IMR-90 (cell line): ENCODE data around the gene INTU. TPM values are rescaled to one million over a fixed set of nuclear protein-coding genes. Genes with fewer than 3 reads are reported as not detected.
A peak's percentile ranks its signal among the peaks of the same experiment; 100 is the strongest.
"Not testable (repeated sequence)": the region's sequence is repeated elsewhere in the genome, so short reads cannot be mapped to it uniquely, and the experiment has no call there.

ENCODE experiments used
- ATAC-seq: fragments of 200-7000 bp; cut with Tn5 transposase; 2 replicates; pipeline ENCODE4 v1.9.1; 2020; ENCODE audit warnings: low read depth, mild to moderate bottlenecking, moderate library complexity
- BruUV-seq: library from RNA; stranded (reverse); fragments of 400-500 nt; replicated peaks from 2 replicates; lab custom pipeline; 2021; lab: Mats Ljungman, UMichigan
- CTCF ChIA-PET: fragments of 300-600 bp; formaldehyde crosslinking; extraction: SDS; loops from one replicate; lab custom pipeline; 2021; ENCODE audit warnings: antibody characterized with exemption; lab: Yijun Ruan, JAX
- POLR2A ChIA-PET: fragments of 300-600 bp; sonication (Branson Sonifier 250); formaldehyde crosslinking; loops from one replicate; lab custom pipeline; 2022; ENCODE audit warnings: antibody characterized with exemption; ENCODE audit not compliant: unreplicated experiment; lab: Charles Lee
- DNase-seq: peaks from one replicate; pipeline ENCODE4 v3.0.0; 2013
- H2AFZ ChIP-seq: replicated peaks from 2 replicates; pipeline ENCODE3; 2013; ENCODE audit warnings: low read length, mild to moderate bottlenecking; ENCODE audit not compliant: poor library complexity
- H2AK5ac ChIP-seq: 2 replicates; pipeline ENCODE4 v1.6.1; 2013; ENCODE audit warnings: low read depth, low read length, inconsistent platforms
- H2AK9ac ChIP-seq: replicated peaks from 2 replicates; pipeline ENCODE3; 2013; ENCODE audit warnings: mild to moderate bottlenecking, low read depth, low read length, moderate library complexity; ENCODE audit not compliant: poor library complexity
- H2BK120ac ChIP-seq: 2 replicates; pipeline ENCODE4 v1.6.1; 2013; ENCODE audit warnings: low read depth, low read length, inconsistent platforms
- H2BK15ac ChIP-seq: 3 replicates; pipeline ENCODE4 v1.6.1; 2013; ENCODE audit warnings: low read depth, low read length, inconsistent platforms
- H2BK20ac ChIP-seq: 2 replicates; pipeline ENCODE4 v1.6.1; 2013; ENCODE audit warnings: low read depth, mild to moderate bottlenecking, inconsistent platforms, low read length, moderate library complexity
- H2BK5ac ChIP-seq: 2 replicates; pipeline ENCODE4 v1.6.1; 2013; ENCODE audit warnings: mild to moderate bottlenecking, low read depth, low read length, inconsistent platforms; ENCODE audit not compliant: poor library complexity, severe bottlenecking
- H3K14ac ChIP-seq: replicated peaks from 2 replicates; pipeline ENCODE4 v1.6.1; 2013; ENCODE audit warnings: low read depth, low read length, inconsistent platforms
- H3K18ac ChIP-seq: 2 replicates; pipeline ENCODE4 v1.6.1; 2013; ENCODE audit warnings: low read depth, low read length, control low read depth
- H3K23ac ChIP-seq: 2 replicates; pipeline ENCODE4 v1.6.1; 2013; ENCODE audit warnings: low read depth, low read length, inconsistent platforms
- H3K27ac ChIP-seq: 2 replicates; pipeline ENCODE4 v1.5.1; 2013; ENCODE audit warnings: mild to moderate bottlenecking, control low read depth, low read length; ENCODE audit not compliant: insufficient read depth
- H3K27me3 ChIP-seq: 2 replicates; pipeline ENCODE4 v1.6.1; 2013; ENCODE audit warnings: low read length; ENCODE audit not compliant: control insufficient read depth, insufficient read depth
- H3K36me3 ChIP-seq: 2 replicates; pipeline ENCODE4 v1.6.1; 2013; ENCODE audit warnings: low read length, mixed read lengths; ENCODE audit not compliant: control insufficient read depth, insufficient read depth
- H3K4ac ChIP-seq: 2 replicates; pipeline ENCODE4 v1.6.1; 2013; ENCODE audit warnings: low read depth, low read length, inconsistent platforms
- H3K4me1 ChIP-seq: 2 replicates; pipeline ENCODE4 v1.6.1; 2013; ENCODE audit warnings: low read length, mixed read lengths; ENCODE audit not compliant: control insufficient read depth, insufficient read depth
- H3K4me2 ChIP-seq: 2 replicates; pipeline ENCODE4 v1.6.1; 2013; ENCODE audit warnings: low read depth, mild to moderate bottlenecking, control low read depth, low read length, moderate library complexity
- H3K4me3 ChIP-seq: 2 replicates; pipeline ENCODE4 v1.5.1; 2013; ENCODE audit warnings: low read depth, mild to moderate bottlenecking, control low read depth, low read length, moderate library complexity; ENCODE audit not compliant: insufficient read depth
- H3K56ac ChIP-seq: 2 replicates; pipeline ENCODE4 v1.6.1; 2013; ENCODE audit warnings: low read length, inconsistent platforms; ENCODE audit not compliant: insufficient read depth; ENCODE audit errors: extremely low read depth
- H3K79me1 ChIP-seq, 2 experiments: 2 replicates each; pipeline ENCODE4 v1.6.1; 2013; ENCODE audit warnings: low read length in 2 of 2, inconsistent platforms in 1 of 2, low read depth in 1 of 2
- H3K9ac ChIP-seq: 2 replicates; pipeline ENCODE4 v1.6.1; 2013; ENCODE audit warnings: low read depth, low read length, control low read depth
- H3K9me1 ChIP-seq: 2 replicates; pipeline ENCODE4 v1.6.1; 2013; ENCODE audit warnings: low read length, inconsistent platforms; ENCODE audit not compliant: insufficient read depth
- H3K9me3 ChIP-seq: 2 replicates; pipeline ENCODE4 v1.6.1; 2013; ENCODE audit warnings: low read length; ENCODE audit not compliant: control insufficient read depth, insufficient read depth
- H4K20me1 ChIP-seq: 2 replicates; pipeline ENCODE4 v1.6.1; 2013; ENCODE audit warnings: low read length, inconsistent platforms; ENCODE audit not compliant: insufficient read depth
- H4K5ac ChIP-seq: 2 replicates; pipeline ENCODE4 v1.6.1; 2013; ENCODE audit warnings: mild to moderate bottlenecking, low read depth, low read length, control low read depth
- H4K8ac ChIP-seq, 2 experiments: 2 replicates each; pipeline ENCODE4 v1.6.1; 2013; ENCODE audit warnings: low read depth in 2 of 2, low read length in 2 of 2, control low read depth in 1 of 2, inconsistent platforms in 1 of 2
- H4K91ac ChIP-seq: 2 replicates; pipeline ENCODE4 v1.6.1; 2013; ENCODE audit warnings: low read depth, low read length, inconsistent platforms; ENCODE audit not compliant: insufficient read depth
- BHLHE40 ChIP-seq: fragments of 150-350 bp; IDR thresholded peaks from 2 replicates; pipeline ENCODE4 v1.6.1; 2016; ENCODE audit warnings: mild to moderate bottlenecking, low read depth, low read length
- NFE2L2 ChIP-seq: fragments of 150-350 bp; IDR thresholded peaks from 2 replicates; pipeline ENCODE4 v1.6.1; 2016; ENCODE audit warnings: low read depth, mild to moderate bottlenecking, low read length
- RAD21 ChIP-seq: IDR thresholded peaks from 2 replicates; pipeline ENCODE4 v1.6.1; 2012; ENCODE audit warnings: low read length, improper control_type of control experiment
- RCOR1 ChIP-seq: IDR thresholded peaks from 2 replicates; pipeline ENCODE4 v1.6.1; 2012; ENCODE audit warnings: mild to moderate bottlenecking, low read length, improper control_type of control experiment; ENCODE audit not compliant: insufficient replicate concordance
- RFX5 ChIP-seq: IDR thresholded peaks from 2 replicates; pipeline ENCODE4 v1.8.0; 2012; ENCODE audit warnings: low read depth, mild to moderate bottlenecking, low read length, moderate library complexity
- whole genome bisulfite sequencing, 2 experiments: methylation state at CpG; one replicate each; pipeline versions ENCODE4 v1.1.5 to v1.1.7; 2013; ENCODE audit warnings: missing lambda C conversion rate in 2 of 2; ENCODE audit not compliant: insufficient read length in 1 of 2; ENCODE audit errors: extremely low coverage in 2 of 2; 5-methylcytosine and 5-hydroxymethylcytosine counted together
- dilution Hi-C: fragments of 300-500 bp; cut with HindIII; formaldehyde crosslinking; loops from one replicate; pipeline ENCODE4 v1.14.3; 2018; ENCODE audit warnings: low sequenced_read_pairs; ENCODE audit not compliant: unreplicated experiment
- in situ Hi-C: fragments of 300-500 bp; cut with MboI; formaldehyde crosslinking; loops from 3 replicates; pipeline ENCODE4 v1.14.3; 2019; ENCODE audit warnings: low sequenced_read_pairs, inconsistent platforms, mixed read lengths
- intact Hi-C: fragments of 100-400 bp; cut with micrococcal nuclease; formaldehyde crosslinking; loops from 2 replicates; pipeline ENCODE4 v1.10.0; 2022
- polyA plus RNA-seq, 3 experiments: library from polyadenylated mRNA; depleted of rRNA; stranded (reverse); fragments of >200 nt; gene quantifications; 2 replicates each; pipeline ENCODE4 v1.2.3, GENCODE V29; 2012; ENCODE audit warnings: low replicate concordance in 1 of 3
- total RNA-seq: library from RNA; depleted of rRNA; stranded (reverse); fragments of >200 nt; gene quantifications from 2 replicates; pipeline ENCODE4 v1.2.3, GENCODE V29; 2012
- TF ChIP-seq, protein P1 (sequence below): conservative IDR thresholded peaks from 2 replicates; pipeline ENCODE4 v1.5.1; 2012; ENCODE audit warnings: mild to moderate bottlenecking, low read depth, low read length, improper control_type of control experiment

The INTU gene
- total and polyA plus RNA-seq, 2 of the 4 experiments (the other 2 are of a cell fraction), result 6.5 to 10.8 TPM

DNA sequence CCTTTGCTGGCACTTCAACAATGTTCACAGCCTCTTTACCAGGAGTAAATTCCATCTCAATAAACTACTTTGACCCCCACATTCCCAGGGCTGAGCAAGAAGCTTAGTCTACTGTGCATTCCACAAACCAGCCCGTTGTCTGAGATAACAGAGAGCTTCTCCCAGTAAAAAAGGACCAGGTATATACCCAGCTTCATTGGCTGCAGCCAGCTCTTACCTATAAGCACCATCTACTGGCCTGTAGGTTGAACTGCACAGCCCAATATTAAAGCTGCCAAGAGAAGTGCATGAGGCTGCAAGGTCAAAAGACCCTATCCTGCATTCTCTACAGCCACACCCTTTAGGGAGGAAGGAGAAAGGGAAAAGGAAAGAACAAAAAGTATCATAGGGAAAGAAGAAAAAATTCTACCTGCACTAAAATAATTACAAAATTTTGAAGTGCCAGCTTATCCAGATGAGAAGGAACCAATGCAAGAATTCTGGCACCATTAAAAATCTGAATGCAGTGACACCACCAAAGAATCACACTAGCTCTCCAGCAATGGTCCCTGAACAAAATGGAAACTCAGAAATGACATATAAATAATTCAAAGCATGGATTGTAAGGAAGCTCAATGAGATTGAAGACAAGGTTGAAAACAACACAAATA lies 45.7 kb upstream of the INTU start:
- POLR2A ChIA-PET, result no interaction called here
- no peak overlapping the region for H3K56ac ChIP-seq
- no peak overlapping the region for H4K8ac ChIP-seq
- H2AK5ac ChIP-seq, result no peak overlapping the region
- CTCF ChIA-PET, result interaction anchor here (0.6 to 1.7 kb wide), 12 partner anchors 9 to 1785 kb away, joined by 3 to 17 read pairs (median 4); no protein-coding TSS in a partner anchor
- 0% methylated on average over 1 of the region's 1 CpG; no CpG with 5 or more reads in 1 of the 2 experiments for WGBS, 2 experiments
- H3K4me1 ChIP-seq, result no peaks in the 10 kb centered on the region
- H2BK5ac ChIP-seq, result no peak overlapping the region
- no peak overlapping the region for H2BK15ac ChIP-seq
- dilution Hi-C loops, result no loop called here
- no peak overlapping the region for H3K23ac ChIP-seq
- H2BK20ac ChIP-seq, result no peak overlapping the region
- H4K5ac ChIP-seq, result no peak overlapping the region
- no peaks in the 10 kb centered on the region for H3K79me1 ChIP-seq
- no peak overlapping the region for H3K4ac ChIP-seq
- peak; percentile 39 for DNase-seq
- no peaks in the 10 kb centered on the region for H3K9me3 ChIP-seq
- H3K18ac ChIP-seq, result no peak overlapping the region
- in situ Hi-C loops, result no loop called here
- TF ChIP-seq NFE2L2 (no peak), RFX5 (no peak), RAD21 (peak; percentile 40), BHLHE40 (no peak), RCOR1 (no peak)
- TF ChIP-seq, protein P1, sequence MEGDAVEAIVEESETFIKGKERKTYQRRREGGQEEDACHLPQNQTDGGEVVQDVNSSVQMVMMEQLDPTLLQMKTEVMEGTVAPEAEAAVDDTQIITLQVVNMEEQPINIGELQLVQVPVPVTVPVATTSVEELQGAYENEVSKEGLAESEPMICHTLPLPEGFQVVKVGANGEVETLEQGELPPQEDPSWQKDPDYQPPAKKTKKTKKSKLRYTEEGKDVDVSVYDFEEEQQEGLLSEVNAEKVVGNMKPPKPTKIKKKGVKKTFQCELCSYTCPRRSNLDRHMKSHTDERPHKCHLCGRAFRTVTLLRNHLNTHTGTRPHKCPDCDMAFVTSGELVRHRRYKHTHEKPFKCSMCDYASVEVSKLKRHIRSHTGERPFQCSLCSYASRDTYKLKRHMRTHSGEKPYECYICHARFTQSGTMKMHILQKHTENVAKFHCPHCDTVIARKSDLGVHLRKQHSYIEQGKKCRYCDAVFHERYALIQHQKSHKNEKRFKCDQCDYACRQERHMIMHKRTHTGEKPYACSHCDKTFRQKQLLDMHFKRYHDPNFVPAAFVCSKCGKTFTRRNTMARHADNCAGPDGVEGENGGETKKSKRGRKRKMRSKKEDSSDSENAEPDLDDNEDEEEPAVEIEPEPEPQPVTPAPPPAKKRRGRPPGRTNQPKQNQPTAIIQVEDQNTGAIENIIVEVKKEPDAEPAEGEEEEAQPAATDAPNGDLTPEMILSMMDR, result peak; percentile 54
- H3K9ac ChIP-seq, result no peak overlapping the region
- no peak overlapping the region for H3K4me2 ChIP-seq
- no TSS peak for BruUV-seq
- H4K91ac ChIP-seq, result no peak overlapping the region
- H3K36me3 ChIP-seq, result no peaks in the 10 kb centered on the region
- H3K9me1 ChIP-seq, result no peaks in the 10 kb centered on the region
- intact Hi-C loops, result no loop called here
- no peaks in the 10 kb centered on the region for H3K27me3 ChIP-seq
- no peak overlapping the region for H3K4me3 ChIP-seq
- H2AK9ac ChIP-seq, result no peak overlapping the region
- H2BK120ac ChIP-seq, result no peak overlapping the region
- no peak overlapping the region for H3K14ac ChIP-seq
- H3K27ac ChIP-seq, result no peak overlapping the region
- peak overlapping the region; percentile 5 for H2AFZ ChIP-seq
- peak; percentile 98 for ATAC-seq
- H4K20me1 ChIP-seq, result no peaks in the 10 kb centered on the region

GRCh38 chr4:127589153-127589552 lies 43.6 kb upstream of the INTU start:
- H2BK15ac ChIP-seq, H3K4me2 ChIP-seq, ATAC-seq, H3K18ac ChIP-seq, dilution Hi-C loops, H2AK5ac ChIP-seq, DNase-seq, H2BK120ac ChIP-seq, H3K9me1 ChIP-seq, H3K27me3 ChIP-seq, H3K14ac ChIP-seq, CTCF ChIA-PET, intact Hi-C loops, H4K8ac ChIP-seq, H4K20me1 ChIP-seq, H4K5ac ChIP-seq, H2BK5ac ChIP-seq, H4K91ac ChIP-seq, H2AK9ac ChIP-seq, H3K56ac ChIP-seq, H3K4me1 ChIP-seq, in situ Hi-C loops, H3K79me1 ChIP-seq, H2AFZ ChIP-seq, H3K9ac ChIP-seq, H3K27ac ChIP-seq, H3K4ac ChIP-seq, POLR2A ChIA-PET, BruUV-seq, H3K4me3 ChIP-seq, H3K9me3 ChIP-seq, H2BK20ac ChIP-seq, H3K36me3 ChIP-seq, H3K23ac ChIP-seq: not testable (repeated sequence)
- no CpG with 5 or more reads among the region's 12 CpGs for WGBS, 2 experiments
